Hippocampal formation (tissue), 2 donors: ENCODE results near the gene RGP1.

Source experiments
- DNase-seq, 2 donors: peaks; one replicate each; lab custom pipeline; 2025; lab: John Stamatoyannopoulos, UW

The RGP1 gene

GRCh38 chr9:35771943-35772342 is 22.9 kb downstream of the RGP1 start:
- DNase-seq = no peak

- DNase-seq = peak; percentile 10 to 25
These were observed 26.0 kb downstream of the RGP1 start for GRCh38 chr9:35774907-35775635.

- DNase-seq = no peak
These were observed 26.9 kb downstream of the RGP1 start for GRCh38 chr9:35776018-35776417.

- DNase-seq = no peak
These were observed 29.4 kb downstream of the RGP1 start for GRCh38 chr9:35778496-35778895.

GRCh38 chr9:35781066-35781465 is 32.0 kb downstream of the RGP1 start:
- no peak for DNase-seq

GRCh38 chr9:35783418-35783817 is 34.3 kb downstream of the RGP1 start:
- no peak for DNase-seq

GRCh38 chr9:35789541-35789940 is 40.5 kb downstream of the RGP1 start:
- DNase-seq = no peak

GRCh38 chr9:35790025-35790384 is 40.9 kb downstream of the RGP1 start:
- DNase-seq = no peak

- DNase-seq = peak; percentile 48 to 78
These were observed 41.6 kb downstream of the RGP1 start for GRCh38 chr9:35790385-35791296.

GRCh38 chr9:35791297-35791921 is 42.3 kb downstream of the RGP1 start, which contains the start of gene NPR2:
Gene NPR2, plus strand, starts transcription at chr9:35791591. Its CDS starts 818 bp downstream, at chr9:35792409.
- DNase-seq = peak in 1 of 2 donors; percentile 7

GRCh38 chr9:35792024-35792813 is 43.1 kb downstream of the RGP1 start:
- DNase-seq = no peak

GRCh38 chr9:35792826-35793225 is 43.7 kb downstream of the RGP1 start:
- no peak for DNase-seq

GRCh38 chr9:35793461-35793860 is 44.4 kb downstream of the RGP1 start:
- no peak for DNase-seq

- no peak for DNase-seq
These were observed 46.6 kb downstream of the RGP1 start for GRCh38 chr9:35795695-35796094.

- no peak for DNase-seq
These were observed 48.4 kb downstream of the RGP1 start for GRCh38 chr9:35797311-35798109.

GRCh38 chr9:35798658-35799374 is 49.7 kb downstream of the RGP1 start:
- no peak for DNase-seq

- no peak for DNase-seq
These were observed 51.4 kb downstream of the RGP1 start for GRCh38 chr9:35800530-35800929.

GRCh38 chr9:35801328-35802128 is 52.4 kb downstream of the RGP1 start:
- no peak for DNase-seq

GRCh38 chr9:35806101-35806500 is 57.0 kb downstream of the RGP1 start:
- DNase-seq = no peak
